Effector CD8-positive, alpha-beta T cell (primary cell): Measurements from ENCODE around the gene LRMDA.
"Not testable (repeated sequence)": the region's sequence is repeated elsewhere in the genome, so short reads cannot be mapped to it uniquely, and the experiment has no call there.

Experiments used
- DNase-seq: peaks from one replicate; lab custom pipeline; 2025; lab: John Stamatoyannopoulos, UW

The LRMDA gene

GRCh38 chr10:76119515-76119914 is 688.1 kb downstream of the LRMDA start:
- DNase-seq = no peak

DNA sequence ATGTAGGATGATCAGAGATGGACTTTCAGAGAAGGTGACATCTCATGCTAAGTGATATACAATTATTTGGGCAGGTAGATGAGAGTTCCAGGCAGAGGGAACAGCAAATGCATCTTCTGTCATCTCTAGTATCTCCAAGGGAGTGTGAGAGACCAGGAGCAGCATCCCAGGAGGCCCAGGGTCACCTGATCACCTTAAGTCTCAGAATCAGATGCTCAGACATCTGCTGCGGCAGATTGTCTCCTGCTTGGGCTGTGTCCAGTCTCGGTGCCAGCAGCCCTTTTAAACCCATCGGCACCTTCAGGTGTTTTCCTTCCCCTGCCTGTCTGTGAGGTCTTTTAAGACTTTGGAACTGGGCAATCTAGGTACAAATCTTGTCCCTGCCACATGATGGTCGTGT is 690.6 kb downstream of the LRMDA start:
- DNase-seq = no peak

GRCh38 chr10:76124280-76124679 is 692.9 kb downstream of the LRMDA start:
- DNase-seq = no peak

GRCh38 chr10:76125900-76126299 is 694.5 kb downstream of the LRMDA start:
- DNase-seq = no peak

GRCh38 chr10:76126607-76127527 is 695.4 kb downstream of the LRMDA start:
- DNase-seq = no peak

DNA sequence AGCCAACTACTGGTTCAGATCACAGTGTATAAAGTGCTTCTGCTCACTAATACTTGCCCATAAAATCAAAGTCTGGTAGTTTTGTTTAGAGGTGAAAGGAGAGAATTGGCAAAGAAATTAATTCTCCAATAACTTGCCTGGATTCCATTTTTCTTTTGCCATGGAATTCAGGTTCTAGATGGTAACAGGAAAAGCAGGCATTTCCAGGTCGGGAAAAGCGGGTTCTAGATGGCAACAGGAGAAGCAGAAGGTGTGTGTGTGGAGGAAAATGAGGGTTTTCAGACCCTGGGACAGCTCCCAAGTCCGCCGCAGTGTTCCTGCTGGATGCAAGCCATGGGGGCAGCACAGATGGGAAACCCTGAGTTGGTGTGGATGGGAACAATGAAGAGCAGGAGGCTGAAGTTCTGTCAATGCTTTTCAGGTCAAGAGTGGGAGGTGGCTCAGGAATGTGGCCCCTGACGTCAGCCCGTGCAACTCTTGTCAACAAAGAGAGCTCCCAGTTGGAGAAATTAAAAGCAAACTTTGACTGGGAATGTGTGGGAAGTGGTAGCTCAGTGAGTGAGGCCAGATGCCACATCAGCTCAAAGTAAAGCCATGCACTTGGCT is 696.7 kb downstream of the LRMDA start:
- no peak for DNase-seq

GRCh38 chr10:76129213-76129612 is 697.8 kb downstream of the LRMDA start:
- DNase-seq = no peak

DNA sequence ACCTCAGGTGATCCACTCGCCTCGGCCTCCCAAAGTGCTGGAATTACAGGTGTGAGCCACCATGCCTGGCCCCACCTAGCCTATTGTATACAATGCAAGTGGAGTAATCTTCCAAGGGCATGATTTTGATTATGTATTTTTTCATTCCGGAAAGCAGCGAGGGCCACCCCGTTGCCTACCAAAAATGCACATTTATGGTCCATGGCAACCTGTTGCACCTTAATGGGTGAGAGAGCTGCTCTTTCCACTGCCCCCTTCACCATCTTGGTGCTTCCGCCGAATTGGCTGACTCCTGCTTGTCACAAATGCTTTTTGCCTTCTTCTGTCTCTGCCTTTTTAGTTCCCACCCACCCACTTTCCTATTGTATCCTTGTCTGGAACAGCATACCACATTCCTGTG is 699.5 kb downstream of the LRMDA start:
- DNase-seq = no peak

DNA sequence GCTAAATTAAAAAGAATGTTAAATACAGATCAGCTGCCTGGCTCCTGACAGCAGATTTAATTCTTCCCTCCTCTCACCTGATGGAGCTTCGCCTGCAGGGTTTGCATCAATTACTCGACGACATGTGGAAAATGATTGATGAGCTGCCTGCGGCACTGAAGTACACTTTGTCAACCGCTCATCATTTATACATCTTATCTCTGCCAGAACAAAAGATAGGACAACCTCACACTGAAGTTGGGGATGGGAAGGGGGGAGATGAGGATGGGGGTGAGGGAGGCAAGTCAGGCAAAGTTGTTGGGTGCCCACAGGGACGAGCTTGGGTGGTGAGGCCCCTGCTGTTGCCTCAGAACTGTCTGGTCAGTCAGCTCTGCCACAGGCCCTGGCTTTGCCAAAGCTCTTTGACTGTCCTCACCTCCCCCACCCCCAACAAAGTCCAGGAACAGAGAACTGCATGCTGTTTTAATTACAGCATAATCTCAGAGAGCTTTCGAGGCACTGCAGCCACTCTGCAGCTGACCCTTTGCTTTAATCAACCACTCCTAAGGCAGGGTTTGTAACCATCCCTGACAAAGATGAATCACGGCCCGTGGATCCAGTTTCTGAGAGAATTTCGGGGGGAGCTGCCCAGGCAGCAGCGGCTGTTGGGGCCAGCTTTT is 702.3 kb downstream of the LRMDA start:
- no peak for DNase-seq

GRCh38 chr10:76136961-76137360 is 705.5 kb downstream of the LRMDA start:
- no peak for DNase-seq

- no peak for DNase-seq
Observed at GRCh38 chr10:76138286-76138685, 706.9 kb downstream of the LRMDA start.

- DNase-seq = no peak
Observed at GRCh38 chr10:76138906-76139305, 707.5 kb downstream of the LRMDA start.

- no peak for DNase-seq
Observed at GRCh38 chr10:76139431-76139830, 708.0 kb downstream of the LRMDA start.

DNA sequence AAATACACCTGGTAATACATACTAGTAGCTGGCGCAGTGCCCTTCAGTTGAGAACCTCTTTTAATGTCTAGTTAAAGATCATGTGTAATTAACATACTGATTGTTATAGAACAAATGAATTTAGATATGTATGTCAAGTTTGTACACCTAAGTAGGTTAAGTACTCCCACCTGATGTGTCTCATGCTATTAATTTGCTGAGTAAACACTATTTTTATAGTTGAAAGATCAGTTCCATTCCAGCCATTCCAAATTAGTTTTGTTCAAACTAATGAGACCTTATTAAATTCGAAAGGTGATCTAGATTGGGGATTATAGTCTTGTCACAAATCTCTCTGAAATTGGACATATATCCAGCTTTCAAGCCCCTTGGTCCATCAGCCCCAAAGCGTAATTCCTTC is 710.0 kb downstream of the LRMDA start:
- DNase-seq = no peak

GRCh38 chr10:76148217-76148616 is 716.8 kb downstream of the LRMDA start:
- not testable (repeated sequence) for DNase-seq

GRCh38 chr10:76149182-76149581 is 717.8 kb downstream of the LRMDA start:
- no peak for DNase-seq

DNA sequence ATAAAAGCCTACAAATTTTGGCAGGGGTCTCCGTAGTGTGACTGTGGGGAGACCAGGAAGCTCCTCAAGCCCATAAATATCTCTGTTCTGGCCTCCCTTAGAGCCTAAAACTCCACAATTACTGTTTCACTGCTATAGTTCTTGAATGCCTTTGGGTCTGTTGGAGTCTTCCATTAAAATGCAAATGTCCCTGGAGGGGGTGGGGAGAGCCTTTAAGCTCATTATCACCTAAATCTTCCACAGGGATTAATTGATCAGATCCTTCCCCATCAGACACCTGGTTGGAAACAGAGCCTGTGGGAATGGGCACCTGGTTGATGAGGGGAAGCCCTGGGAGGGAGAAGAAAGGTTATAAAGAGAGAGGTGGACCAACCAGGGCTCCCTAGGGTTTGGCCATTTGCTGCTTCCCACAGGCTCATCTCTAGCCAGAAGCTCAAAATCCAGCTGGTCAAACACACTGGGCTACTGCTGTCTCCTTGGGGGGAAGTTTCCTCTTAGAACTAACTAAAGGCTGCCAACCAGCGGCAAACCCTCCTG is 718.2 kb downstream of the LRMDA start:
- DNase-seq = no peak

DNA sequence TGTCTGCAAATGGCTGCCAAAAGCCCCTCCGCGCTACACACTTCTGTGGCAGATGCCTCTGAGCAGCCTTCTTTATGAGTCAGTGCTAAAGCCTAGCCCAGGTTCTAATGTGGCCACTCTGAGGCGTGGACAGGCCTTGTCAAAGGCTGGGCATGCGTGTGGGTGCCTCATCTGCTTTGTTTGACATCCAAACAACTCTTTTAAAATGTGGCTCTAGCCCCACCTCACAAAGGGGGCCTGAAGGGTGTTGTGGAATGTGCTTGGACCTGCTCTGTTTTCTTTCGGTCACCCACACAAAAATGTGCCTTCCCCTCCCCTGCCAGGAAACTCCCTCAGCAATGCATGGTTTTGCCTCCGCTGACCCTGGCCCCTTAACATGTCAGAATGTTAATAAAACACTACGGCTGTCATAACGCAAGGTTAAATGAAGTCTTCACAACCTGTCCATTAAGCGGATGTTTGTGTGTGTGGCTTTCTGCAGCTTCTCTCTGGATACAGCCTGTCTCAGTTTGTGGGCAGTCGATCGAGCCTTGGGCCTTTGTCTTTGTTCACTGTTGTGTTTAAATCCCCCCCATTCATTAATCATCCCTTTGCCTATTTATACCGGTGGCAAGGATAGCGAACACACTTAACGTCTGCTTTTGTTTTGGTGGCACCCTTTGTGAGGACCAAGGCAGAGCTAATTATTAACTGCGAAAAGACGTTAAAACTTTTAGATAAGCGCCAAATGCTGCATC is 718.9 kb downstream of the LRMDA start:
- DNase-seq = no peak

GRCh38 chr10:76150876-76151288 is 719.5 kb downstream of the LRMDA start:
- no peak for DNase-seq

DNA sequence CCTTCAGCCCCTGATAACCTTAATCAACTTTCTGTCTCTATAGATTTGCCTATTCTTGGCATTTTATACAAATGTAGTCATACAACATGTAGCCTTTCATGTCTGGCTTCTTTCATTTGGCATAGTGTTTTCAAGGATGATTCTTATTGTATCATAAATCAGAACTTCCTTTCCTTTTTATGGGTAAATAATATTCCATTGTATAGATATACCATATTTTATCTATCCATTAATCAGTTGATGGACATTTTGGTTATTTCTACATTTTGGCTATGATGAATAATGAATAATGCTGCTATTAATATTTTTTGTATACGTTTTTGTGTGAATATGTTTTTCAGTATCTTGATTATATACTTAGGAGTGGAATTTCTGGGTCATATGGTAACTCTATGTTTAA is 720.8 kb downstream of the LRMDA start:
- DNase-seq = no peak

- DNase-seq = no peak
Observed at GRCh38 chr10:76155961-76156360, 724.5 kb downstream of the LRMDA start.
